NCI-H1930 (cell line): ENCODE data around the gene CILP2.

Source experiments
- DNase-seq, 2 experiments: peaks; one replicate each; lab custom pipeline; 2025; lab: John Stamatoyannopoulos, UW

CILP2 gene

DNA sequence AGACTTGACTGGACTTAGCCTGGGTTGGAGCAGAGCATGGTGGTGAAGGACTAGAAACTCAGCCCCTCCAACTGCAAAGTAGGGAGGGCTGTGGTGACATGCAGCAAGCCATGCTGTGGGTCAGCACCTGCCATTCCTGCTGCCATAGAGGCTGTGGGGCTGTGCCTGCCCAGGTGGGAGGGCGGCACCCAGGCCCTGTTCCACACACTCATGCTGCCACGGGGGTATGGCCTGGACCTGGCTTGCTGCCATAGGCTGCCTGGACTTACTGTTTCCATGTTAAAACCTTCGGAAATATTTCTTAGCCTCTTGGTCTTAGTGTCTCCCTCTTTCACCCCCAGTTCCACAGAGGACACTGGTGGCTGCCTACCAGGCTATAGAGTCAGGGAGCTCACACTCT is 29.3 kb downstream of the CILP2 start:
- DNase-seq: no peak

DNA sequence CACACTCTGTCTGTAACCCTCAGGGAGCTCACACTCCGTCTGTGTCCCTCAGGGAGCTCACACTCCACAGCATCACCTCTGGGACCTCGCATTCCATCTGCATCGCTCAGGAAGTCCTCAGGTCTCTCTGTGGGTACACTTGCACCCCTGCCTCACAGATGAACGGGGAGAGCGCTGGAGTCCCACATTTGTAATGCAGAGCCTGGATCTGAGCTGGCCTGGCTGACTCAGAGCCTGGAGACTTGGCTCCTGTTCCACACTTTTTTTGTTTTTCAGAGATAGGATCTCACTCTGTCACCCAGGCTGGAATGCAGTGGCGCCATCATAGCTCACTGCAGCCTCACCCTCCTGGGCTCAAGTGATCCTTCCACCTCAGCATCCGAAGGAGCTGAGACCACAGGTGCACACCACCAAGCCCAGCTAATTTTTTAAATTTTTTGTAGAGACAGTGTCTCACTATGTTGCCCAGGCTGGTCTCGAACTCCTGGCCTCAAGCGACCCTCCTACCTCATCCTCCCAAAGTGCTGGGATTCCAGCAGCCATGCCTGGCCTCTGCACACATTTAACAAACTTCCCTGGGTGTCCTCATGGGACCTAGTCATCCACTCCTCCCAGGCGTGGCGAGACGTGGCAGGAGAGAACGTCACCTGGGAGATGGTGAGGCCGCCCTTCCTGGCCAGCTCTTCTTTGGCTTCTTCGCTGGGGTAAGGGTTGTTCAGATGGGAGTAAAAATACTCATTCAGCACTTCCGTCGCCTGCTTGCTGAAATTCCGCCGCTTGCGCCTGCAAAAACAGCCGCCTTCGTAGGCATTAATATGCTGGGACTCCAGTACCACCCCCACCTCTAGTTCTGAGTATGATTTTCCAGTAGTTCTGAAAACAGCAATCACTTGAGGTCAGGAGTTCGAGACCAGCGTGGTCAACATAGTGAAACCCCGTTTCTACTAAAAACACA is 31.0 kb downstream of the CILP2 start:
- DNase-seq: no peak

DNA sequence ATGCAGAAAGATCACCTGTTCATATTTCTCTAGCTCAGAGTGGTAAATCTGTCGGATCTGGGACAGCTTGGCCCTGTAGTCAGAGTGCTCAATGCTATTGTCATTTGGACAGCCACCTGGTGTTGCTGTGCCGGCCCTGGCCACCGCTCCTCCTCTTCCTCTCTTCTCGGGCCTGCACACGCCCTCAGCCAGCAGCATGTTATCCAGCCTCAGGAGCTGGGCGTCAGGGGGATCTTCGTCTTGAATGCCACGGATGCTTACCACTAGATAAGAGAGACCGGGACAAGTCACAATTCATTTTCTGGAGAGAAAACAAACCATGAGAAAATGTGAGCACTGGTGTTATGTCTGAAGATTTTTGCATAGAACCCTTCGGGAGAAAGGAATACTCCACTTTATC is 32.5 kb downstream of the CILP2 start:
- no peak for DNase-seq

DNA sequence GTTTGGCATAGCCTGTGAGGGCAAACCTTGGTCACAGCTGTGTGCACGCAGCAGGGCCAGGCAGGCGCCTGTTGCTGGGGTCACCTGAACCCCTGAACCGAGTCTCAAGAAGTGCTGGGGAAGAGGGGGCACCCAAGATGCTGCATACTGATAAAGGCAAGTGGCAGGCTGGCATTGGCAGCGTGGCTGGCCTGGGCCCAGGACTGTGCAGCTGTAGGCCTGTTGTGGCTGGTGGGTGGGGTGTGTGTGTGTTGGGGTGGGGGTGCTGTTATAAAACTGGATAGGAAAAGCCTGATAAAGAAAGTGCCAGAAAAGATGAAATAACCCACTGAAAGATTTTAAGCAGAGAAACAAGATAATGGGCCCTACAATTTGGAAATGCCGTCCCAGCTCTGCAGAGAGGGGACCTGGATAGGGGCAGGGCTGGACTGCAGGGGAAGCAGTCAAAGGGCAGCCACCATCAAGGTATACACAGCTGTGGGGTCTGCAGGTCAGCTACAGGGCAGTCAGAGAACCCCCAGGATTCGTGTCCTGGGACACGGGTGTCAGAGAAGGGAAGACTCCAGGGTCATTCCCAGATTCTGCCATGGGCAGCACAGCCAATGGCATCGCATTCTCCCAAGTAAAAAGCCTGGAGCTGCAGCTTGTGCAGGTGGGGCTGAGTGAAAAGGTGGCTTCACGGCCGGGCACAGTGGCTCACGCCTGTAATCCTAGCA is 33.2 kb downstream of the CILP2 start:
- no peak for DNase-seq

GRCh38 chr19:19575411-19575810 is 37.3 kb downstream of the CILP2 start:
- DNase-seq: peak in 1 of 2 experiments; percentile 1

- DNase-seq: peak; percentile 49 to 55
Observed at GRCh38 chr19:19578252-19578651, 40.2 kb downstream of the CILP2 start.

DNA sequence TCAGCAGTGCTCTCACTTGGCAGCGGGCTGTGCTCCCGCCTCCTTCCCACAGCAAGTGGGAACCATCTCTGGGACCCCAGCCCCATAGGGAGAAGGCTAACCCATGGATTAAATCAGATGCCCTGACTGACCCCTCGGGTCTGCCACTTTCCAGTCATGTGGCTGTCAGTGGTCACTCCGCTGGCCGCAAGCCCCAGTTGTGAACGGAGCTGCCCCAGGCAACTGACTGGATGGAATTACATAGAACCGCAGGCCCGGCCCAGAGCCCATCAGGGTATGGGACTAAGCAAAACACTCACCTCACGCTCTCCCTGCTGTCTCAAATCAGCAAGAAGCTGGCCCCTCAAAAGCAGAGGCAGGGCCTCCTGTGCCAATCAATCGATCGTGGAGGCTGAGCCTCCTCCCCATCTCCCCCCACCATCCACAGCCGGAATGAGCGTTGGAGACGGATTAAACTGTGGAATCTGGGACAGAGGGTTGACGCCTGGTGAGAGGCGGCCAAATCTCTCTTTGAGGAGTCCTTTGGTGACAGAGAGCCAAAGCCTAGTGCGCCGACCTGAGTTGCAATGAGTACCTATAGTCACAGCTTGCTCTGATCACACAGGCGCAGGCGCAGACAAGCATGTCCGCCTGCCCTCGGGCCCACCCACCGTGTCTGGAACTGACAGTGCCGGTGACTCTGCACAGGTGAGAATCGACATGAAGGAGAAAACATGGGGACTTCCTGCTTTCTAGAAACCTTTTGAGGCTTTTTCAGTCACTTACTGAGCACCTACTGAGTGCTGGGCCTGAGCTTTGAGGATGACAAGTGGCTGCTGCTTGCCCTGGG is 41.7 kb downstream of the CILP2 start:
- DNase-seq: no peak

DNA sequence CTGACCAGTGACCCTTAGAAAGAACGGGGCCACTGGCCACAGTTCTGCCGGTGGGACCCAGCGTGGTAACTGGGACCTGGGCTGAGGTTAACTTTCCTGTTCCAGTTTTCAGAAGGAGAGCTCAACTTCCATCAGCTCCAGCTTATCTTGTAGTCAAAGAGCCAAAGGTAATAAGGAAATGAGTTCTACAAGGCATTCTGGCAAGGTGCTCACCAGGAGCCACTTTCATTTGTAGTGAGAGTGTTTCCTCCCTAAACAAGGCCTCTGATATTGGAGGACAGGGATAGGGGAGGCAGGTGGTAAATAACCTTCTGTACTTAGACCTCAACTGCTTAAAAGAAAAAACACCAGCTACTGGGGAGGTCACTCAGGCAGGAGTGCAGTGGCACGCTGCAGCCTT is 42.4 kb downstream of the CILP2 start:
- DNase-seq: no peak

- DNase-seq: no peak
Observed at GRCh38 chr19:19581391-19581790, 43.3 kb downstream of the CILP2 start.

- no peak for DNase-seq
Observed at GRCh38 chr19:19582471-19582870, 44.4 kb downstream of the CILP2 start.

DNA sequence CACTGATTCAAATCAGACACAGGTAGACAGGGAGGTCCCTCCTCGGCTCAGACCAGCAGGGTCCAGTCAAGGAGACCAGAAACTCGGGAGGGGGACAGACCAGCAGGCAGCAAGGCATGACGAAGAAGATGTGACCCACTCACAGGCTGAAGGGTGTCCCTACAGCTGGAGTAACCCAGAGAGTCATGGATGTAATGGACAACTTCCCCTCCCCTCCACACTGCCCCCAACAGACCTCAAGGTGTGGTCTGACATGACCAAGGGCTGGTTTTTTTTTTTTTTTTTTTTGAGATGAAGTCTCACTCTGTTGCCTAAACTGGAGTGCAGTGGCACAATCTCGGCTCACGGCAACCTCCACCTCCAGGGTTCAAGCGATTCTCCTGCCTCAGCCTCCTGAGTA is 46.3 kb downstream of the CILP2 start:
- DNase-seq: no peak

DNA sequence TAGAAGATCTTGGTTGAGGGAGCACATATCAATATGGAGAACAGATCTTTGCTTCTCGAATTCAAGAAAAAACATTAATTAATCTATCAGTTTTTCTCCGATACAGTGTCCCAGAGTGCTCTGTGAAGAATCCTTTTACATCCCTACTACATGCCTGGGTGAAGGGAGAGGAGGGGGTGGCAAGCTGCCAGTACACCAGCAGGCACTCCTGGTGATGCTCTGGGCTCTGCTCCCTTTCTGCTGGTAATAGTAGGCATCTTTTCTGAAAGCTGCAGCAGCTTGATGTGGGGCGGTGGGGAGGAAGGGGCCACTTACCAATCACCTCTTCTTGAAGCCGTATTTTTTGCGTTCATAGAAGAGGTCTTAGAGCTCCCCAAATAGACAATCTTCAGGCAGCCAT is 49.7 kb downstream of the CILP2 start:
- no peak for DNase-seq

GRCh38 chr19:19588546-19588945 is 50.5 kb downstream of the CILP2 start:
- DNase-seq: no peak

GRCh38 chr19:19591133-19591825 is 53.2 kb downstream of the CILP2 start:
- no peak for DNase-seq

DNA sequence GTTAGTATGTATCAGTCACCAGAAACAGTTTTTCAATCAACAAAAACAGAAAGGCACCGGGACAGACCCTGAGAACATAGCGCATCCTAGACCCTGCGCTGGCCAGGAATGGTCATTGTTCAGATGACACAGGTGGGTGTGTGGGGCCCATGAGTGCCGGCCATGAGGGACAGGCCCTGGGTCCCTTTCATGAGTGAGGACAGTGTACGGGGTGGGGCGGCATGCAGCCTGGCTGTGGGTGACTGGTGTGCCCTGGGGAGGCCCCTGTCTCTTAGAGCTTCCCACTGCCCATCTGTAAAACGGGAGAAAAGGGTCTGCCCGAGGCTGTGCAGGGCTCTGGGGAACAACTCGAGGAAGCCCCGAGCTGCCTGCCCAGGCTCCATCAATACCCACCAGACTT is 54.6 kb downstream of the CILP2 start:
- DNase-seq: no peak

DNA sequence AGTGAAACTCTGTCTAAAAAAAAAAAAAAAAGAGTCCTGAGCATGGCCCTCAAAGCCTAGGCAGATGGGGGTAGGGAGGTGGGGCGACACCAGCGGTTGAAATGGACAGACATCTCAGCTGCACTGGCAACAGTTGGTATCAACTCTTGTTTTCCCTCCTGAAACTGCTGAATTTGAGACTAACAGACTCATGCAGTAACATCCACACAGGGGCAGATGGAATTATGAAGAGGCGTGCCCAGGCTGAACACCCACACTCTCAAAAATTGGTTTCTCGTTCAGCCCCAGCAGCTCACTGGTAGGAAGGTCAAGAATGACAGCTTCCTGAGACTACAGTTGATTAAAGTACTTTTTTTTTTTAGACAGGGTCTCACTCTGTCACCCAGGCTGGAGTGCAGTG is 56.3 kb downstream of the CILP2 start:
- no peak for DNase-seq

GRCh38 chr19:19595171-19595701 is 57.2 kb downstream of the CILP2 start:
- DNase-seq: no peak
